Measurements from ENCODE around the gene TPT1. TPM values are rescaled to one million over a fixed set of nuclear protein-coding genes. Genes with fewer than 3 reads are reported as not detected.

The TPT1 gene
- total and polyA plus RNA-seq, 2 of the 13 experiments (the other 11 are each of a cell fraction or from before 2014, with no cell fraction given), result 2,953 to 3,594 TPM

DNA sequence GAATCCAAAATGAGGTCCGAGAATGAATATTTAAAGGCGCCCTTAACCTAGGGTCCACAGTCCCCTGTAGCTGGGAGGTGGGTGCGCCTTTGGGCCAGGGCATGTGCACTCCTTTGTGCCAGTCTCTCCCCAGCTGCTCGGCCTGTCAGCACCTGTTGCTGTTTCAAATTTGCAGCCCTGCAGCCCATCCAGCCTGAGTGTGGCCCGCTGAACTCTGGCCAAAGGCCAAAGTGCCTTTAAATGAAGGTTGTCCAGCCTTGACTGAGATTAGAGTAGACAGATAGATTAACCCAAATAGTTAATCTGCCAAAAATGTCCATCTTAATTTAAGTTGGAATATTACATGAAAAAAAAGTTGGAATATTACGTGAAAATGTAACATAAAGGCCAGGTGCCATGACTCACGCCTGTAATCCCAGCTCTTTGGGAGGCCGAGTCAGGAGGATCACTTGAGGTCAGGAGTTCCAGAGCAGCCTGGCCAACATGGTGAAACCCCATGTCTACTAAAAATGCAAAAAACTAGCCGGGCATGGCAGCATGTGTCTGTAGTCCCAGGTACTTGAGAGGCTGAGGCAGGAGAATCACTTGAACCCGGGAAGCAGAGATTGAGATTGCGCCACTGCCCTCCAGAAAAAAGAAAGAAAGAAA lies 25.3 kb downstream of the TPT1 start (continued):
- TF ChIP-seq, protein P1, sequence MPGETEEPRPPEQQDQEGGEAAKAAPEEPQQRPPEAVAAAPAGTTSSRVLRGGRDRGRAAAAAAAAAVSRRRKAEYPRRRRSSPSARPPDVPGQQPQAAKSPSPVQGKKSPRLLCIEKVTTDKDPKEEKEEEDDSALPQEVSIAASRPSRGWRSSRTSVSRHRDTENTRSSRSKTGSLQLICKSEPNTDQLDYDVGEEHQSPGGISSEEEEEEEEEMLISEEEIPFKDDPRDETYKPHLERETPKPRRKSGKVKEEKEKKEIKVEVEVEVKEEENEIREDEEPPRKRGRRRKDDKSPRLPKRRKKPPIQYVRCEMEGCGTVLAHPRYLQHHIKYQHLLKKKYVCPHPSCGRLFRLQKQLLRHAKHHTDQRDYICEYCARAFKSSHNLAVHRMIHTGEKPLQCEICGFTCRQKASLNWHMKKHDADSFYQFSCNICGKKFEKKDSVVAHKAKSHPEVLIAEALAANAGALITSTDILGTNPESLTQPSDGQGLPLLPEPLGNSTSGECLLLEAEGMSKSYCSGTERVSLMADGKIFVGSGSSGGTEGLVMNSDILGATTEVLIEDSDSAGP (CRISPR knock-in tag; IDR thresholded peaks at IDR 0.05; ENCODE audit: borderline replicate concordance), result no peak
- TF ChIP-seq MEF2D (CRISPR knock-in tag; IDR thresholded peaks at IDR 0.05), result no peak
- TF ChIP-seq CHCHD3 (CRISPR knock-in tag; IDR thresholded peaks at IDR 0.05), result no peak
- TF ChIP-seq ASH2L (IDR thresholded peaks at IDR 0.05; ENCODE audit: insufficient read length, low read depth, low read length), result peak; percentile 12
- 0 out of 2 replicates have a peak, but pooled peaks have one; percentile 9 for TF ChIP-seq ZNF891 (CRISPR knock-in tag; IDR thresholded peaks at IDR 0.05)
- TF ChIP-seq NONO (IDR thresholded peaks at IDR 0.05), result no peak
- TF ChIP-seq NONO (CRISPR knock-in tag; conservative IDR thresholded peaks at IDR 0.05), result no peak
- TF ChIP-seq, protein P2, sequence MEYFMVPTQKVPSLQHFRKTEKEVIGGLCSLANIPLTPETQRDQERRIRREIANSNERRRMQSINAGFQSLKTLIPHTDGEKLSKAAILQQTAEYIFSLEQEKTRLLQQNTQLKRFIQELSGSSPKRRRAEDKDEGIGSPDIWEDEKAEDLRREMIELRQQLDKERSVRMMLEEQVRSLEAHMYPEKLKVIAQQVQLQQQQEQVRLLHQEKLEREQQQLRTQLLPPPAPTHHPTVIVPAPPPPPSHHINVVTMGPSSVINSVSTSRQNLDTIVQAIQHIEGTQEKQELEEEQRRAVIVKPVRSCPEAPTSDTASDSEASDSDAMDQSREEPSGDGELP (IDR thresholded peaks at IDR 0.05; ENCODE audit: borderline replicate concordance, low read depth), result no peak
- TF ChIP-seq ZNF501 (CRISPR knock-in tag; IDR thresholded peaks at IDR 0.05), result 0 out of 2 replicates have a peak, but pooled peaks have one; percentile 29
- no peak for TF ChIP-seq KDM2A (CRISPR knock-in tag; IDR thresholded peaks at IDR 0.05; ENCODE audit: borderline replicate concordance, low read depth)
- no peak for TF ChIP-seq ZSCAN12 (CRISPR knock-in tag; IDR thresholded peaks at IDR 0.05)
- TF ChIP-seq, protein P3, sequence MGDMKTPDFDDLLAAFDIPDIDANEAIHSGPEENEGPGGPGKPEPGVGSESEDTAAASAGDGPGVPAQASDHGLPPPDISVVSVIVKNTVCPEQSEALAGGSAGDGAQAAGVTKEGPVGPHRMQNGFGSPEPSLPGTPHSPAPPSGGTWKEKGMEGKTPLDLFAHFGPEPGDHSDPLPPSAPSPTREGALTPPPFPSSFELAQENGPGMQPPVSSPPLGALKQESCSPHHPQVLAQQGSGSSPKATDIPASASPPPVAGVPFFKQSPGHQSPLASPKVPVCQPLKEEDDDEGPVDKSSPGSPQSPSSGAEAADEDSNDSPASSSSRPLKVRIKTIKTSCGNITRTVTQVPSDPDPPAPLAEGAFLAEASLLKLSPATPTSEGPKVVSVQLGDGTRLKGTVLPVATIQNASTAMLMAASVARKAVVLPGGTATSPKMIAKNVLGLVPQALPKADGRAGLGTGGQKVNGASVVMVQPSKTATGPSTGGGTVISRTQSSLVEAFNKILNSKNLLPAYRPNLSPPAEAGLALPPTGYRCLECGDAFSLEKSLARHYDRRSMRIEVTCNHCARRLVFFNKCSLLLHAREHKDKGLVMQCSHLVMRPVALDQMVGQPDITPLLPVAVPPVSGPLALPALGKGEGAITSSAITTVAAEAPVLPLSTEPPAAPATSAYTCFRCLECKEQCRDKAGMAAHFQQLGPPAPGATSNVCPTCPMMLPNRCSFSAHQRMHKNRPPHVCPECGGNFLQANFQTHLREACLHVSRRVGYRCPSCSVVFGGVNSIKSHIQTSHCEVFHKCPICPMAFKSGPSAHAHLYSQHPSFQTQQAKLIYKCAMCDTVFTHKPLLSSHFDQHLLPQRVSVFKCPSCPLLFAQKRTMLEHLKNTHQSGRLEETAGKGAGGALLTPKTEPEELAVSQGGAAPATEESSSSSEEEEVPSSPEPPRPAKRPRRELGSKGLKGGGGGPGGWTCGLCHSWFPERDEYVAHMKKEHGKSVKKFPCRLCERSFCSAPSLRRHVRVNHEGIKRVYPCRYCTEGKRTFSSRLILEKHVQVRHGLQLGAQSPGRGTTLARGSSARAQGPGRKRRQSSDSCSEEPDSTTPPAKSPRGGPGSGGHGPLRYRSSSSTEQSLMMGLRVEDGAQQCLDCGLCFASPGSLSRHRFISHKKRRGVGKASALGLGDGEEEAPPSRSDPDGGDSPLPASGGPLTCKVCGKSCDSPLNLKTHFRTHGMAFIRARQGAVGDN (CRISPR knock-in tag; IDR thresholded peaks at IDR 0.05), result peak; percentile 20; the same call in 1 of the 2 replicates
- 0 out of 2 replicates have a peak, but pooled peaks have one; percentile 19 for TF ChIP-seq SALL1 (CRISPR knock-in tag; IDR thresholded peaks at IDR 0.05)
- no peak for TF ChIP-seq ZNF225 (CRISPR knock-in tag; IDR thresholded peaks at IDR 0.05)
- TF ChIP-seq HOXA5 (CRISPR knock-in tag; IDR thresholded peaks at IDR 0.05), result no peak
- TF ChIP-seq ZFX (CRISPR knock-in tag; IDR thresholded peaks at IDR 0.05; ENCODE audit: low read depth), result peak; percentile 22; the same call in 1 of the 2 replicates
- TF ChIP-seq, protein P4, sequence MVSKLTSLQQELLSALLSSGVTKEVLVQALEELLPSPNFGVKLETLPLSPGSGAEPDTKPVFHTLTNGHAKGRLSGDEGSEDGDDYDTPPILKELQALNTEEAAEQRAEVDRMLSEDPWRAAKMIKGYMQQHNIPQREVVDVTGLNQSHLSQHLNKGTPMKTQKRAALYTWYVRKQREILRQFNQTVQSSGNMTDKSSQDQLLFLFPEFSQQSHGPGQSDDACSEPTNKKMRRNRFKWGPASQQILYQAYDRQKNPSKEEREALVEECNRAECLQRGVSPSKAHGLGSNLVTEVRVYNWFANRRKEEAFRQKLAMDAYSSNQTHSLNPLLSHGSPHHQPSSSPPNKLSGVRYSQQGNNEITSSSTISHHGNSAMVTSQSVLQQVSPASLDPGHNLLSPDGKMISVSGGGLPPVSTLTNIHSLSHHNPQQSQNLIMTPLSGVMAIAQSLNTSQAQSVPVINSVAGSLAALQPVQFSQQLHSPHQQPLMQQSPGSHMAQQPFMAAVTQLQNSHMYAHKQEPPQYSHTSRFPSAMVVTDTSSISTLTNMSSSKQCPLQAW (CRISPR knock-in tag; IDR thresholded peaks at IDR 0.05), result no peak
- no peak for TF ChIP-seq HHEX (CRISPR knock-in tag; IDR thresholded peaks at IDR 0.05)
- TF ChIP-seq NCOA5 (CRISPR knock-in tag; IDR thresholded peaks at IDR 0.05), result no peak
- no peak for TF ChIP-seq DR1 (CRISPR knock-in tag; IDR thresholded peaks at IDR 0.05)
- TF ChIP-seq BORCS8-MEF2B (CRISPR knock-in tag; IDR thresholded peaks at IDR 0.05), result no peak
- TF ChIP-seq CREB1 (IDR thresholded peaks at IDR 0.05), result 0 out of 2 replicates have a peak, but pooled peaks have one; percentile 6
- no peak for TF ChIP-seq CREB1 (CRISPR knock-in tag; IDR thresholded peaks at IDR 0.05)

Data from HepG2 (cell line).